WI38 (cell line): ENCODE results near the gene SPON1.
"Not testable (repeated sequence)": the region's sequence is repeated elsewhere in the genome, so short reads cannot be mapped to it uniquely, and the experiment has no call there.

Experiments
- H3K4me3 ChIP-seq: 2 replicates; pipeline ENCODE4 v1.5.1; 2011; ENCODE audit warnings: low read depth, mild to moderate bottlenecking, control low read depth, low read length
- TF ChIP-seq, protein P1 (sequence below): IDR thresholded peaks from 2 replicates; pipeline ENCODE4 v1.5.1; 2012; ENCODE audit warnings: low read depth, mild to moderate bottlenecking, control low read depth, low read length

The SPON1 gene

DNA sequence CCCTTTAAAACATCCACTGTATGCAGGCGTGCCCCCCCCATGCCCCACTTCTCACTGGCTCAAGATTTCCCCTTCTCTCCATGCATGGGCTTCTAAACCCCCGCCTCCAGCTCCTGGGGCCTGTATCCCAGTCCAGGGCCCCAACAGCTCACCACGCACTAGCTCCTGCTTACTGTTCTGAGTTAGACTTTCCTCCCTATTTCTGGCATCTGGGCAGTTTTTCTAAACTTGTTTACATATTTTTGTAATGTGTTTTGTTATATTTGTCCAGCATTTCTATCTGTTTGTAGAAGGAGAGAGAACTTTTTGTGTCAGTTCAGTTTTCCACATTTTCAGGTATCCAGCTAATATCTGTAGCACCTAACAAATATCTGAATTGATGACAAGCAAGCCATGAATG lies 178.5 kb downstream of the SPON1 start:
- no peak overlapping the region for H3K4me3 ChIP-seq
- TF ChIP-seq, protein P1, sequence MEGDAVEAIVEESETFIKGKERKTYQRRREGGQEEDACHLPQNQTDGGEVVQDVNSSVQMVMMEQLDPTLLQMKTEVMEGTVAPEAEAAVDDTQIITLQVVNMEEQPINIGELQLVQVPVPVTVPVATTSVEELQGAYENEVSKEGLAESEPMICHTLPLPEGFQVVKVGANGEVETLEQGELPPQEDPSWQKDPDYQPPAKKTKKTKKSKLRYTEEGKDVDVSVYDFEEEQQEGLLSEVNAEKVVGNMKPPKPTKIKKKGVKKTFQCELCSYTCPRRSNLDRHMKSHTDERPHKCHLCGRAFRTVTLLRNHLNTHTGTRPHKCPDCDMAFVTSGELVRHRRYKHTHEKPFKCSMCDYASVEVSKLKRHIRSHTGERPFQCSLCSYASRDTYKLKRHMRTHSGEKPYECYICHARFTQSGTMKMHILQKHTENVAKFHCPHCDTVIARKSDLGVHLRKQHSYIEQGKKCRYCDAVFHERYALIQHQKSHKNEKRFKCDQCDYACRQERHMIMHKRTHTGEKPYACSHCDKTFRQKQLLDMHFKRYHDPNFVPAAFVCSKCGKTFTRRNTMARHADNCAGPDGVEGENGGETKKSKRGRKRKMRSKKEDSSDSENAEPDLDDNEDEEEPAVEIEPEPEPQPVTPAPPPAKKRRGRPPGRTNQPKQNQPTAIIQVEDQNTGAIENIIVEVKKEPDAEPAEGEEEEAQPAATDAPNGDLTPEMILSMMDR = no peak

DNA sequence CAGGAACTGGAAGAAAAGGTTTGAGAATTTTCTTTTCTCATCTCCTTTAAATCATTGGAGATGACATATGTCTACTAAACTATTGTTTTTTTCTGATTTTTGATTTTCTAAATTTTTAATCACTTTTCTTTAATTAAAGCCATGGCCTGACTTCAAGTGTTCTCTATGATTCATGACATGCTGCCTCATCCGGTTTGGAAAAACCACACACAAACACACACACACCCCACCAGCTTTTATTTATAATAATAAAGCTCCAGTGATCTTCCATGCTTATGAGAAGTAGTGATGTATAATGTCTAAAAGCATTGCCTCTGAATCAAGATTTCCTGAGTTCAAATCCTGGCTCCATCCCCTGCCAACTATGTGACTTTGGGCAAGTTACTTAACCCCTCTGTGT lies 179.2 kb downstream of the SPON1 start:
- TF ChIP-seq, protein P1 = no peak
- no peak overlapping the region for H3K4me3 ChIP-seq

DNA sequence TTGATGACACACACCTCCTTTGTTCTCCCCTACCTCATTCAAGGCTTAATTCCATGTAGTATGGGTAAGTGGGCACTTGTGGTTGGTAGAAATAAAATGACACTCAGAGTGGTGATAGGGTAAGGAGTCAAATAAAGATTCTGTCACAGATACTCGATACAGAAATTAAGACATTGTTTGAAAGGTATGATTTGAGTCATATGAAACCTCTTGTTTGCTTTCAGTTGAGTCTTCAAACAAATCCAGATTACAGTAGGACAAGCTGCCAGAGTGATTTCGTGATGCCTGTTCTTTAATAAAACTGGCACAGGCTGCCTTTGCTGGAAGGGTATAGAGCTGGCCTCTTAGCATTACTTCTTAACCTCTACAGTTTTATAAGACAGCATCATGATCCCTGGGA lies 182.4 kb downstream of the SPON1 start:
- TF ChIP-seq, protein P1 = no peak
- no peak overlapping the region for H3K4me3 ChIP-seq

DNA sequence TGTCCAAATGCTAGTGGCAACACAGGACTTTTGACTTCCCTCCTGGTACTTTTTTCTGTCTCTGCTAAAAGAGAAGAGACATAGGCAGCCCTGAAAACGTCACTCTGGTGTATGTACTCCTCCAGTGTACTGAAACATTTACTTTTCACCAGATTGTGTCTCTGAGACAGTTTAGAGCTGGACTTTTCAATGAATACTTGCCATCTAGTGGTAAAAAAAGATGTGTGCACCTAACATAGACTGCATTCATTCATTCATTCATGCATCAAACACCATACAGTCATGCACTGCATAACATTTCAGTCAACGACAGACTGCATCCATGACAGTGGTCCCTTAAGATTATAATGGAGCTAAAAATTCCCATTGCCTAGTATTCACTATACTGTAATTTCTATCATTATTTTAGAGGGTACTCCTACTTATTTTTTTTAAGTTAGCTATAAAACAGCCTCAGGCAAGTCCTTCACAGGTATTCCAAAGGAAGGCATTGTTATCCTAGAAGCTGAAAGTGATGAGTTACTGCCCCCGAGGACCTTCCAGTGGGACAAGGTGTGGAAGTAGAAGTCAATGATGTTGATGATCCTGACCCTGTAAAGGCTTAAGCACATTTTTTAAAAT lies 186.2 kb downstream of the SPON1 start:
- TF ChIP-seq, protein P1 = peak; percentile 37; the same call in 1 of the 2 replicates
- no peak overlapping the region for H3K4me3 ChIP-seq

- TF ChIP-seq, protein P1 = no peak
- H3K4me3 ChIP-seq = no peak overlapping the region
These were observed 187.2 kb downstream of the SPON1 start for GRCh38 chr11:14149683-14150082.

DNA sequence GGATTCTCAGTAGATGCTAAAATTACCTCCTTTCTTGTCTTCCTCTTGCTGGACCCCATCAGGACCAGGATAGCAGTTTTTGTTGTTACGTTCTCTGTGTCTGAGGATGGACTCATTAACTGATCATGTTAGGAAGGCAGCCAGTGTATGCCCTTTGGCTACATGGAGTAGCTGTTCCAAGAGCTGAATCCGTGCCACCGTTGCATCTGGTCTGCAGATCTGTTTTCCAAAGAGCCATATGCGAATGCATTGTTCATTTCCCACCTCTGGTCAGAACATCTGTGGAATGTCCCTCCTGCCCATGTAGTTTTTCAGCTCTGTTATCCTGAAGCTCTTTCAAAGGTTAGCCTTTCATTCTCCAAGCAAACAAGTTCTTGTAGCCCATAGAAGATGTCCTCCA lies 188.4 kb downstream of the SPON1 start:
- H3K4me3 ChIP-seq = no peak overlapping the region
- TF ChIP-seq, protein P1 = no peak

DNA sequence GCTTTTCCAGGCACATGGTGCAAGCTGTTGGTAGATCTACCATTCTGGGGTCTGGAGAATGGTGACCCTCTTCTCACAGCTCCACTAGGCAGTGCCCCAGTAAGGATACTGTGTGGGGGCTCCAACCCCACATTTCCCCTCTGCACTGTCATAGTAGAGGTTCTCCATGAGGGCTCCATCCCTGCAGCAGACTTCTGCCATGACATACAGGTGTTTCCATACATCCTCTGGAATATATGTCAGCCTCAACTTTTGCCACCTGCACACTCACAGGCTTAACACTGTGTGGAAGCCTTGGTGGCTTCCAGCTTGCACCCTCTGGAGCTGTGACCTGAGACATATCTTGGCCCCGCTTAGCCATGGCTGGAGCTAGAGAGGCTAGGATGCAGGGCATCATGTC lies 191.6 kb downstream of the SPON1 start:
- H3K4me3 ChIP-seq = not testable (repeated sequence)

DNA sequence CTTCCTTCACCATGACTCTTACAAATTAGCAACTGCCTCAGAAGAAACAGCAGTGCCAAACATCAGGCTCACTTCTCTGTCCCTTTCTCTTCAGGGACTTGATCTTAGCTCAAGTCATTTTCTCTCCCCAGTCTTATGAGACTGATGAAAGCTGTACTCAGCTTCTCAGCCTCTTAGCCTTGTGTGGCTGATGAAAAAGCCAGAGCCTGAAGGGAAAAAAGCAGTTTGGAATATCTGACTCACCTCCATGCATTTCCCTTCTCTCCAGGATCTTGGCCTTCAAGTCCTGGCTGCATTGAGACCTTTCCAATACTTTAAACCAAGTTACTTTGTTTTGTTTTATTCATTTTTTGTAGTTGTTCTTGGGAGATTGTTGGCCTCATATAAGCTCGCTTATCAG lies 195.9 kb downstream of the SPON1 start:
- TF ChIP-seq, protein P1 = no peak
- H3K4me3 ChIP-seq = no peak overlapping the region
